ENCODE measurements around the gene EMC10.
"Not testable (repeated sequence)": the region's sequence is repeated elsewhere in the genome, so short reads cannot be mapped to it uniquely, and the experiment has no call there.

The EMC10 gene

DNA sequence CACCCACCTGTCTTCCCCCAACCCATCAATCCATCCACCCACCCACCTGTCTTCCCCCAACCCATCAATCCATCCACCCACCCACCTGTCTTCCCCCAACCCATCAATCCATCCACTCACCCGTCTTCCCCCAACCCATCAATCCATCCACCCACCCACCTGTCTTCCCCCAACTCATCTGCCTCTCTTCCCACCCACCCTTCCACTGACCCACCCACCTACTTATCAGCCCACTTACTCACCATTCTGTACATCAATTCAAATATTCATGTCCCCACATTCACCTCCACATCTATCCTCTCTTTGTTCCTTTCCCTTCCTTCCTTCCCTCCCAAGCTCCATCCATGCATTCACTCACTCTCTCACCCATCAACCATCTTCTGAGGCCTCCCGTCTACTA, 37.2 kb upstream of the EMC10 start:
- DNase-seq; H3K27me3 ChIP-seq (replicated peaks in 2 of 5; ENCODE audit: control insufficient read depth in 4 of 5, insufficient read depth in 5 of 5, low read length in 4 of 5); POLR2A ChIA-PET; H3K9me3 ChIP-seq (ENCODE audit: control extremely low read depth in 1 of 5, control insufficient read depth in 4 of 5, insufficient read depth in 2 of 5, low read depth in 1 of 5, low read length in 4 of 5); H3K4me3 ChIP-seq (ENCODE audit: control insufficient read depth in 1 of 7, extremely low read depth in 1 of 7, insufficient read depth in 4 of 7, low read depth in 2 of 7, low read length in 6 of 7); H3K27ac ChIP-seq (ENCODE audit: insufficient read depth in 1 of 2, low read depth in 1 of 2, low read length in 2 of 2, poor library complexity in 1 of 2, severe bottlenecking in 2 of 2); H3K36me3 ChIP-seq (ENCODE audit: control insufficient read depth in 4 of 4, insufficient read depth in 4 of 4, low read length in 3 of 4); CTCF ChIA-PET; H3K4me1 ChIP-seq (ENCODE audit: control extremely low read depth in 1 of 4, control insufficient read depth in 4 of 4, insufficient read depth in 4 of 4, low read length in 3 of 4): not testable (repeated sequence)
- WGBS (ENCODE audit: insufficient coverage) = 88% methylated on average over 1 of the region's 2 CpGs

DNA sequence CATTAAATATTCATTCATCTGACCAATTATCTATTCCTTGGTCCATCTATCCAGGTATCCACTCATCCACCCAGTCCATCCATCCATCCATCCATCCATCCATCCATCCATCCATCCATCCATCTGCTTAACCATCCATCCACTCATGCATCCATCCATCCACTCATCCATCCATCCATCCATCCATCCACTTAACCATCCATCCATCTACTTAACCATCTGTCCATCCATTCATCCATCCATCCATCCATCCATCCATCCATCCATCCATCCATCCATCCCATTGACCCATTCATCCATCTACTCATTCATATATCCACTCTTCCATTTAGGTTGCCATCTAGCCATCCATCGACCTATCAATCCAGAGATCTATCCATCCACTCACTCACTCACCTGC, 32.2 kb upstream of the EMC10 start:
- Histone ChIP-seq H3K4me1 (ENCODE audit: control extremely low read depth in 1 of 4, control insufficient read depth in 4 of 4, insufficient read depth in 4 of 4, low read length in 3 of 4) (no peaks in the 10 kb centered on the region), H3K9me3 (ENCODE audit: control extremely low read depth in 1 of 5, control insufficient read depth in 4 of 5, insufficient read depth in 2 of 5, low read depth in 1 of 5, low read length in 4 of 5) (no peaks in the 10 kb centered on the region), H3K36me3 (ENCODE audit: control insufficient read depth in 4 of 4, insufficient read depth in 4 of 4, low read length in 3 of 4) (no peaks in the 10 kb centered on the region), H3K27ac (ENCODE audit: insufficient read depth in 1 of 2, low read depth in 1 of 2, low read length in 2 of 2, poor library complexity in 1 of 2, severe bottlenecking in 2 of 2) (no peak overlapping the region), H3K27me3 (replicated peaks in 2 of 5; ENCODE audit: control insufficient read depth in 4 of 5, insufficient read depth in 5 of 5, low read length in 4 of 5) (no peaks in the 10 kb centered on the region), H3K4me3 (ENCODE audit: control insufficient read depth in 1 of 7, extremely low read depth in 1 of 7, insufficient read depth in 4 of 7, low read depth in 2 of 7, low read length in 6 of 7) (no peak overlapping the region)
- ChIA-PET POLR2A (no interaction called here), CTCF (no interaction called here)
- DNase-seq = no peak
- WGBS (ENCODE audit: insufficient coverage) = 82% methylated on average over 1 of the region's 1 CpG

DNA sequence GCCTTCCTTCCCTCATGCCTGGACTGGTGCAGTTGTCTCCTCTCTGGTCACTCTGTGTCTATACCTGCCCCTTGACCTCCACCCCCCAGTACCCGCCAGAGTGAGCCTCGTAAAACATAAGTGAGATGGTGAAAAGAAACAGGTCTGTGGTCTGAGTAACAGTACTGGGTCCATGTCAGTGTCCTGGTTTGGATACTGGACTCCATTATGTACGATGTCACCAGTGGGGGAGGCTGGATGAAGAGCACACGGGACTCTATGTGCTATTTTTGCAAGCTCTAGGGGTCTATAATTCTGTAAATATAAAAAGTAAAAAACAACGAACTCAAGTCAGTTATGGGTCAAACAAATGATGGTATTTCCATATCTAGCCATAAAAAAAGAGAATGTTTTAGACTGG, 29.3 kb upstream of the EMC10 start:
- ChIA-PET POLR2A (no interaction called here), CTCF (interaction anchor here (1.2 kb wide), 1 partner anchor 31 kb away, joined by 4 read pairs; no protein-coding TSS in a partner anchor)
- Histone ChIP-seq H3K4me1 (ENCODE audit: control extremely low read depth in 1 of 4, control insufficient read depth in 4 of 4, insufficient read depth in 4 of 4, low read length in 3 of 4) (no peaks in the 10 kb centered on the region), H3K36me3 (ENCODE audit: control insufficient read depth in 4 of 4, insufficient read depth in 4 of 4, low read length in 3 of 4) (no peaks in the 10 kb centered on the region), H3K9me3 (ENCODE audit: control extremely low read depth in 1 of 5, control insufficient read depth in 4 of 5, insufficient read depth in 2 of 5, low read depth in 1 of 5, low read length in 4 of 5) (no peaks in the 10 kb centered on the region), H3K4me3 (ENCODE audit: control insufficient read depth in 1 of 7, extremely low read depth in 1 of 7, insufficient read depth in 4 of 7, low read depth in 2 of 7, low read length in 6 of 7) (no peak overlapping the region), H3K27me3 (replicated peaks in 2 of 5; ENCODE audit: control insufficient read depth in 4 of 5, insufficient read depth in 5 of 5, low read length in 4 of 5) (peaks cover 0 to 9% (median 0%) of the 10 kb centered on the region in 5 experiments), H3K27ac (ENCODE audit: insufficient read depth in 1 of 2, low read depth in 1 of 2, low read length in 2 of 2, poor library complexity in 1 of 2, severe bottlenecking in 2 of 2) (no peak overlapping the region)
- 100% methylated on average over 2 of the region's 5 CpGs for WGBS (ENCODE audit: insufficient coverage)
- no peak for DNase-seq

DNA sequence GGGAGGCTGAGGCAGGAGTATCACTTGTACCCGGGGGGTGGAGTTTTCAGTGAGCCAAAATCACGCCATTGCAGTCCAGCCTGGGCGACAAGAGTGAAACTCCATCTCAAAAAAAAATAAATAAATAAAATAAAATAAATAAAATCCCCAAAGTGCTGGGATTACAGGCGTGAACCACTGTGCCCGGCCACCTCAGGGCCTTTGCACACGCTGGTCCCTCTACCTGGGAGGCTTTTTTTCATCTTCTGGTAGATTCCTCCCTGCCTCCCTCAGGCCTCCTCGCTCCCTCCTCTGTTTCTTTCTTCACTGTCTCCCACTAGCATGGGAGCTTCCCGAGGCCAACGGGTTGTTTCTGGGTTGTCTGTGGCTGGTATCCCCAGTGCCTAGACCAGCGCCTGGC, 28.6 kb upstream of the EMC10 start:
- no peak overlapping the region for H3K4me3 ChIP-seq (ENCODE audit: control insufficient read depth in 1 of 7, extremely low read depth in 1 of 7, insufficient read depth in 4 of 7, low read depth in 2 of 7, low read length in 6 of 7)
- H3K27me3 ChIP-seq (replicated peaks in 2 of 5; ENCODE audit: control insufficient read depth in 4 of 5, insufficient read depth in 5 of 5, low read length in 4 of 5) = peaks cover 0 to 9% (median 0%) of the 10 kb centered on the region in 5 experiments
- POLR2A ChIA-PET = no interaction called here
- no peak for DNase-seq
- no peak overlapping the region for H3K27ac ChIP-seq (ENCODE audit: insufficient read depth in 1 of 2, low read depth in 1 of 2, low read length in 2 of 2, poor library complexity in 1 of 2, severe bottlenecking in 2 of 2)
- no peaks in the 10 kb centered on the region for H3K4me1 ChIP-seq (ENCODE audit: control extremely low read depth in 1 of 4, control insufficient read depth in 4 of 4, insufficient read depth in 4 of 4, low read length in 3 of 4)
- H3K36me3 ChIP-seq (ENCODE audit: control insufficient read depth in 4 of 4, insufficient read depth in 4 of 4, low read length in 3 of 4) = no peaks in the 10 kb centered on the region
- 99% methylated on average over 7 of the region's 10 CpGs for WGBS (ENCODE audit: insufficient coverage)
- CTCF ChIA-PET = interaction anchor here (1.2 kb wide), 1 partner anchor 32 kb away, joined by 4 read pairs; no protein-coding TSS in a partner anchor
- no peaks in the 10 kb centered on the region for H3K9me3 ChIP-seq (ENCODE audit: control extremely low read depth in 1 of 5, control insufficient read depth in 4 of 5, insufficient read depth in 2 of 5, low read depth in 1 of 5, low read length in 4 of 5)

DNA sequence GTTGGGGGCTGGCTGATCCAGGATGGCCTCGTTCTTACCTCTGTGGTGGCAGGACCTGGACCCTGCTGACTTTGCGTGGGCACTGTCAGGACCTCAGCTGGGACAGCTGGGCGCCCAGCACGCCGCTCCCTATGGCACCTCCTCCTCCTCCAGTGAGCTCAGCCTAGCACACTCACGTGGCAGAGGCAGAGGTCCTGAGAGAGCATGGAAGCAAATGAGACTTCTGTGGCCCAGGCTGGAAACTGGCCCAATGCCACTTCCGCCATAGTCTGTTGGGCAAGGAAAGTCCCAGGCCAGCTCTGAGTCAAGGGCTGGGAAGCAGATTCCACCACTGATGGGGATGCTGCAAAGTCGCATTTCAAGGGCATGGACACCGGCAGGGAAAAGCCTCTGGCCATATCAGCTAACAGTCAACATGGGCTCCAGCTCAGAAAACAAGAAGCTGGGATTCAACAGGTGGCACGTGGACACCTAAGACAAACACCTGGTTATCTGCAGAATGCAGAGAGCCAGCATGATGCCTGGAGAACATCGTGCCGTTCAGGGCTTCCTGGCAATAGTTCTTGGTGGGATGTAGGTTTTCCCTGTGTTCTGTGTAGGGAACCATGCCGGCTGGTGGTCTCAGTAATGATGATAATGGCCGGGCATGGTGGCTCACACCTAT, 26.9 kb upstream of the EMC10 start:
- no peaks in the 10 kb centered on the region for H3K9me3 ChIP-seq (ENCODE audit: control extremely low read depth in 1 of 5, control insufficient read depth in 4 of 5, insufficient read depth in 2 of 5, low read depth in 1 of 5, low read length in 4 of 5)
- POLR2A ChIA-PET = interaction anchor here (1.1 kb wide), 1 partner anchor 17 kb away, joined by 3 read pairs; no protein-coding TSS in a partner anchor
- CTCF ChIA-PET = interaction anchor here (0.6 to 1.2 kb wide), 2 partner anchors 11 to 16 kb away, joined by 3 read pairs; no protein-coding TSS in a partner anchor
- H3K4me3 ChIP-seq (ENCODE audit: control insufficient read depth in 1 of 7, extremely low read depth in 1 of 7, insufficient read depth in 4 of 7, low read depth in 2 of 7, low read length in 6 of 7) = no peak overlapping the region
- no peak overlapping the region for H3K27ac ChIP-seq (ENCODE audit: insufficient read depth in 1 of 2, low read depth in 1 of 2, low read length in 2 of 2, poor library complexity in 1 of 2, severe bottlenecking in 2 of 2)
- peaks cover 0 to 9% (median 0%) of the 10 kb centered on the region in 5 experiments for H3K27me3 ChIP-seq (replicated peaks in 2 of 5; ENCODE audit: control insufficient read depth in 4 of 5, insufficient read depth in 5 of 5, low read length in 4 of 5)
- WGBS (ENCODE audit: insufficient coverage) = 95% methylated on average over 13 of the region's 14 CpGs
- no peak for DNase-seq
- H3K4me1 ChIP-seq (ENCODE audit: control extremely low read depth in 1 of 4, control insufficient read depth in 4 of 4, insufficient read depth in 4 of 4, low read length in 3 of 4) = no peaks in the 10 kb centered on the region
- H3K36me3 ChIP-seq (ENCODE audit: control insufficient read depth in 4 of 4, insufficient read depth in 4 of 4, low read length in 3 of 4) = no peaks in the 10 kb centered on the region

DNA sequence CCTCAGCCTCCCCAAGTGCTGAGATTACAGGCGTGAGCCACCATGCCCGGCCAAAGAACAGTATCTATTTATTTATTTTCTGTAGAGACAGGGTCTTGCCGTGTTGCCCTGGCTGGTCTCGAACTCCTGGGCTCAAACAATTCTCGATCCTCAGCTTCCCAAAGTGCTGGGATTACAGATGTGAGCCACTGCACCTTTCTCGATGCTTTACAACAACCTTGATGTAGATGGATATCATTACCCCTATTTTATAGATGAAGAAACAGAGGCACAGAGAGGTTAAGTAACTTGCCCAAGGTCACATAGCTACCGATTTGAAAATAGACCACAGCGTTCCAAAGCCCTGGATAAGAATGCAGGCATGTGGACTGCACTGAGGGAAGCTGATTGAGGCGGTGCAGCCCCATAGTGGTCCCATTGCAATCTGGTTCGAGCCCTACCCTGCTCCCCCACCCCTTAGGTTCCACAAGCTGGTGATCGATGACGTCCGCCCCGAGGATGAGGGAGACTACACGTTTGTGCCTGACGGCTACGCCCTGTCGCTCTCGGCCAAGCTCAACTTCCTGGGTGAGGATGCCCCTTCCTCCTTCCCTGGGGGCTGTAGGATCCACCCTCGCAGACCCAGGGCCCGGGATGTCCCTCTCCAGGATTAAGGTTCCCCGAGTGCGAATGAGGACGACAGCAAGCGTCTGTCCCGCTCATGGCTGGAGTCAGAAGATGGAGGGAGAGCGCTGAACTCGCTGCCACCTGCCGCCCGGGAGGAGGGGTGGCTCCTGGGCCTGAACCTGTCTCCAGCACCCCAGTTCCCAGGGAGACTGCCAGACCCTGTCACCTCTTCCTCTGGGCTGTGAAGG, 25.7 kb upstream of the EMC10 start:
- Histone ChIP-seq H3K9me3 (ENCODE audit: control extremely low read depth in 1 of 5, control insufficient read depth in 4 of 5, insufficient read depth in 2 of 5, low read depth in 1 of 5, low read length in 4 of 5) (no peaks in the 10 kb centered on the region), H3K4me3 (ENCODE audit: control insufficient read depth in 1 of 7, extremely low read depth in 1 of 7, insufficient read depth in 4 of 7, low read depth in 2 of 7, low read length in 6 of 7) (no peak overlapping the region), H3K27me3 (replicated peaks in 2 of 5; ENCODE audit: control insufficient read depth in 4 of 5, insufficient read depth in 5 of 5, low read length in 4 of 5) (peaks cover 0 to 9% (median 0%) of the 10 kb centered on the region in 5 experiments), H3K27ac (ENCODE audit: insufficient read depth in 1 of 2, low read depth in 1 of 2, low read length in 2 of 2, poor library complexity in 1 of 2, severe bottlenecking in 2 of 2) (no peak overlapping the region), H3K4me1 (ENCODE audit: control extremely low read depth in 1 of 4, control insufficient read depth in 4 of 4, insufficient read depth in 4 of 4, low read length in 3 of 4) (no peaks in the 10 kb centered on the region), H3K36me3 (ENCODE audit: control insufficient read depth in 4 of 4, insufficient read depth in 4 of 4, low read length in 3 of 4) (no peaks in the 10 kb centered on the region)
- CTCF ChIA-PET = interaction anchor here (0.7 kb wide), 1 partner anchor 10 kb away, joined by 3 read pairs; no protein-coding TSS in a partner anchor
- DNase-seq = no peak
- 61% methylated on average over 20 of the region's 30 CpGs for whole genome bisulfite sequencing (ENCODE audit: insufficient coverage)
- POLR2A ChIA-PET = no interaction called here

DNA sequence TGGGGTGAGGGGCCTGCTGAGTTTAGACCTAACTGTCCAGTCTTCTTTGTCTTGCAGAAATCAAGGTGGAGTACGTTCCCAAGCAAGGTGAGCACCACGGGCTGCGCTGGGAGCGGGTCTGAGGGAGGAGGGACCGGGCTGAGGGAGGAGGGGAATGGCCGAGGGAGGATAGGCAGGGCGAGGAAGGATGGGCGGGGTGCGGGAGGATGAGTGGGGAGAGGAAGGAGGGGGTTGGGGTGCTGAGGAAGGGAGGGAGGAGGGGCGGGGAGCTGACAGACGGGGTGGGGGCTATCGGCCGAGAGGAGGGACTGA, 25.1 kb upstream of the EMC10 start:
- CTCF ChIA-PET = no interaction called here
- WGBS (ENCODE audit: insufficient coverage) = 45% methylated on average over 9 of the region's 13 CpGs

More for the DNA sequence above, 25.1 kb upstream of the EMC10 start:
- Histone ChIP-seq H3K9me3 (ENCODE audit: control extremely low read depth in 1 of 5, control insufficient read depth in 4 of 5, insufficient read depth in 2 of 5, low read depth in 1 of 5, low read length in 4 of 5) (no peaks in the 10 kb centered on the region), H3K27ac (ENCODE audit: insufficient read depth in 1 of 2, low read depth in 1 of 2, low read length in 2 of 2, poor library complexity in 1 of 2, severe bottlenecking in 2 of 2) (no peak overlapping the region), H3K4me3 (ENCODE audit: control insufficient read depth in 1 of 7, extremely low read depth in 1 of 7, insufficient read depth in 4 of 7, low read depth in 2 of 7, low read length in 6 of 7) (no peak overlapping the region), H3K27me3 (replicated peaks in 2 of 5; ENCODE audit: control insufficient read depth in 4 of 5, insufficient read depth in 5 of 5, low read length in 4 of 5) (peaks cover 0 to 9% (median 0%) of the 10 kb centered on the region in 5 experiments), H3K4me1 (ENCODE audit: control extremely low read depth in 1 of 4, control insufficient read depth in 4 of 4, insufficient read depth in 4 of 4, low read length in 3 of 4) (no peaks in the 10 kb centered on the region), H3K36me3 (ENCODE audit: control insufficient read depth in 4 of 4, insufficient read depth in 4 of 4, low read length in 3 of 4) (no peaks in the 10 kb centered on the region)
- POLR2A ChIA-PET = no interaction called here
- DNase-seq = no peak

All from common myeloid progenitor, CD34-positive (primary cell).